AG10803 (cell line): ENCODE results near the gene KRTAP10-10.
"Not testable (repeated sequence)": the region's sequence is repeated elsewhere in the genome, so short reads cannot be mapped to it uniquely, and the experiment has no call there.

Source experiments
- DNase-seq: peaks from one replicate; pipeline ENCODE4 v3.0.0; 2010; ENCODE audit warnings: low read depth
- H3K4me3 ChIP-seq: 2 replicates; pipeline ENCODE4 v1.5.1; 2011; ENCODE audit warnings: mild to moderate bottlenecking, low read length, control low read depth
- TF ChIP-seq, protein P1 (sequence below): conservative IDR thresholded peaks from 2 replicates; pipeline ENCODE4 v1.5.1; 2011; ENCODE audit warnings: mild to moderate bottlenecking, low read length, control low read depth, inconsistent platforms

KRTAP10-10 gene

GRCh38 chr21:44636209-44637017 is 743 bp upstream of the KRTAP10-10 start:
- no peak for DNase-seq

DNA sequence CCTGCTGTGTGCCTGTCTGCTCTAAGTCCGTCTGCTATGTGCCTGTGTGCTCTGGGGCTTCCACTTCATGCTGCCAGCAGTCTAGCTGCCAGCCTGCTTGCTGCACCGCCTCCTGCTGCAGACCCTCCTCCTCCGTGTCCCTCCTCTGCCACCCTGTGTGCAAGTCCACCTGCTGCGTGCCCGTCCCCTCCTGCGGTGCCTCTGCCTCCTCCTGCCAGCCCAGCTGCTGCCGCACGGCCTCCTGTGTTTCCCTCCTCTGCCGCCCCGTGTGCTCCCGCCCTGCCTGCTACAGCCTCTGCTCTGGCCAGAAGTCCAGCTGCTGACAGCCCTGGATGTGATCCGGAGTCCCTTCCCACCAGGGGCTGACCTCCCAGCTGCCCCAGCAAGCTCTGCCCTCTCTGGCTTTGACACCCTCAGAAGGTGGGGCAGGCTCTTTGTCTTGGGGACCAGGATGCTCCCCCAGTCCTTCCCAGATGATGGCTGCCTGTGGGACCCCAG is 744 bp downstream of the KRTAP10-10 start:
- DNase-seq, H3K4me3 ChIP-seq: not testable (repeated sequence)

More at GRCh38 chr21:44636209-44637017, 743 bp upstream of the KRTAP10-10 start:
- TF ChIP-seq, protein P1, sequence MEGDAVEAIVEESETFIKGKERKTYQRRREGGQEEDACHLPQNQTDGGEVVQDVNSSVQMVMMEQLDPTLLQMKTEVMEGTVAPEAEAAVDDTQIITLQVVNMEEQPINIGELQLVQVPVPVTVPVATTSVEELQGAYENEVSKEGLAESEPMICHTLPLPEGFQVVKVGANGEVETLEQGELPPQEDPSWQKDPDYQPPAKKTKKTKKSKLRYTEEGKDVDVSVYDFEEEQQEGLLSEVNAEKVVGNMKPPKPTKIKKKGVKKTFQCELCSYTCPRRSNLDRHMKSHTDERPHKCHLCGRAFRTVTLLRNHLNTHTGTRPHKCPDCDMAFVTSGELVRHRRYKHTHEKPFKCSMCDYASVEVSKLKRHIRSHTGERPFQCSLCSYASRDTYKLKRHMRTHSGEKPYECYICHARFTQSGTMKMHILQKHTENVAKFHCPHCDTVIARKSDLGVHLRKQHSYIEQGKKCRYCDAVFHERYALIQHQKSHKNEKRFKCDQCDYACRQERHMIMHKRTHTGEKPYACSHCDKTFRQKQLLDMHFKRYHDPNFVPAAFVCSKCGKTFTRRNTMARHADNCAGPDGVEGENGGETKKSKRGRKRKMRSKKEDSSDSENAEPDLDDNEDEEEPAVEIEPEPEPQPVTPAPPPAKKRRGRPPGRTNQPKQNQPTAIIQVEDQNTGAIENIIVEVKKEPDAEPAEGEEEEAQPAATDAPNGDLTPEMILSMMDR = no peak
- no peak overlapping the region for H3K4me3 ChIP-seq

DNA sequence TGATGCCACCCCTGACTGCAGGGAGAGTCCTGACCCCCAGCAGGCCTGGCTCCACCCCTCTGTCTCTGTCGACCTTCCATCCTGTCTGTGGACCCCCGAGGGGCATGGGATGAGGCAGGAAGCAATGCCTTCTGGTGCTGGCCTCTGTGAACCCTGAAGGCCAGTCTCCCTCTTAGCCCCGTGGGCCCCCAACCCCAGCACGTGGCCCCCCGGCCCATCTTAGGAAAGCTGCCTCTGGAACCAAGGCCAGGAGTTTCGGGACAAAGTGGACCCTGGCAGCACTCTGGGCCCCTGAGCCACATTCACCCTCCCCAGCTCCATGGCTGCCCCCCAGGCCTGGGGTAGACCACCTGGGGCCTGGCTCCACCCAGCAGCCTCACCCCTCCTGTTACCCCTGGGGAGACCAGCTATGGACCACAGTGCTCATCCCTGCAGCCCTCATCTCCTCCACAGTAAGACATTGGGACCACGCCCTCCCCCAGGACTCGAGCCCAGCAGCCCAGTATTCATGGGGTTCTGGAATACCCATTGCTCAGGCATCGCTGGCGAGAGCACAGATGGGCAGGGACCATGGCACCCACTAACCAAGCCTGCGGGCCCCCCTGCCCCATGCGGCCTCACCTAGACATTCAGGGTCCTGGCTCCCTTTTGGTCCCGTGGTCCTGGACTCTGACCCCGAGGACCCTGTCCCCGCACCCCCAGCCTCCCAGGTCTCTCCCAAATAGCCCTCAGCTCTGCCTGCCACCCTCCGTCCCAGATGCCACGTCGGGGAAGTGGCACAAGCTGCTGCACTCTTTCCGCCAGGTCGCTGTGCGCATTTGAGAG is 1.6 kb downstream of the KRTAP10-10 start:
- not testable (repeated sequence) for H3K4me3 ChIP-seq, DNase-seq

- TF ChIP-seq, protein P1 = no peak
- H3K4me3 ChIP-seq = no peak overlapping the region
- DNase-seq = no peak
Observed at GRCh38 chr21:44639331-44639655, 2.1 kb downstream of the KRTAP10-10 start.

DNA sequence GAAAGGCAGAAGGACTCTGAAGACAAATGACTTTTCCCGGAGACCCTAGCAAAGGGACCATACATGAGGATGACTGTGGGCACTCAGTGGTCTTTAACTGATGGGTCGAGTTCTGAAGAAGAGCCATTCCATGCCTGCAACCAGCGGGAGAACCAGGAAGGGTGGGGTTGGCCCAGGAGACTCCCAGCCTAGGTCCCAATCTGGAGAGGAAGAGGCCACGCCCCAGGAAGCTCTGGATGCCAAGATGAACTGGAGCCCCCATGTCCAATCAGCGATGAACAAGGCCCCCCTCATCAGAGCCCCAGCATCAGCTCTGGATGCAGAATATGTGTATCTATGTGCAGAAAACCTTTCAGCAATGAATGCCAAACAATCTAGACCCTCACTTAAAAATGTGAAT is 3.6 kb downstream of the KRTAP10-10 start:
- TF ChIP-seq, protein P1 = no peak

DNA sequence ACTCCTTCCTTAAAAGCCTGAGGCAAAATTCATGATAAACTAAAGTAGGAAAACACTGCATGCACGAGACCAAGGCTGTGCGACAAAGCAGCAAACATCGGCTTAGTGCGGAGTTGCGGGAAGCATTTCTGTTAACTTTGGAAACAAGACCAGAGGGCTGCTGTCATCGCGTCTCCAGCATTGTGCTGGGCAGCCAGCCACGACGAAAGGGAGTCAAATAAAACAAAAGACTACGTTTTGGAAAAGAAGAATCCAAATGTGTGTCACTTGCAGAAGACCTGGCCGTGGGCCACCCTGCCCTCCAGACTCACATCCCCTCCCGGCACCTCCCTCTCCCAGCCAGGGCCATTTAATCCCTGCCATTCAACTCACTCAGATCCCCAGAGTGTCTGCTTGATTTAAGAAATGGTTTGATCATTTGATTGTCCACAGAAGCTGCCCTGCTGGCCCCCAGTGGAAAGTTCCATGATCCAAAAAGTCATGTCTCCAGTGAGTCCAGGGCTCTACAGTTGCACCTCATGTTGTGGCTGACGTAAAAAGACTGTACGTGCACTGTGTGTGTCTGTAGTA is 6.7 kb downstream of the KRTAP10-10 start:
- H3K4me3 ChIP-seq = no peak overlapping the region
- TF ChIP-seq, protein P1 = no peak
- no peak for DNase-seq

More for the DNA sequence above, 3.6 kb downstream of the KRTAP10-10 start:
- DNase-seq = no peak
- no peak overlapping the region for H3K4me3 ChIP-seq

- TF ChIP-seq, protein P1 = no peak
- no peak for DNase-seq
- no peak overlapping the region for H3K4me3 ChIP-seq
Observed at GRCh38 chr21:44644878-44645277, 7.7 kb downstream of the KRTAP10-10 start.

- H3K4me3 ChIP-seq, DNase-seq: not testable (repeated sequence)
Observed at GRCh38 chr21:44646366-44647221, 9.4 kb downstream of the KRTAP10-10 start, which contains the start of gene KRTAP10-11. TSS of gene KRTAP10-11 (plus strand) at chr21:44646414. CDS start at chr21:44646459, 45 bp downstream.
